SK-N-DZ (cell line): ENCODE measurements around the gene ABHD18.
"Not testable (repeated sequence)": the region's sequence is repeated elsewhere in the genome, so short reads cannot be mapped to it uniquely, and the experiment has no call there.

Experiments used
- DNase-seq: peaks from one replicate; pipeline ENCODE4 v3.0.0-alpha.2; 2015; ENCODE audit warnings: low spot score

Gene ABHD18

GRCh38 chr4:127988638-127989037 is 23.4 kb downstream of the ABHD18 start:
- no peak for DNase-seq

- no peak for DNase-seq
Measured at GRCh38 chr4:127993151-127993550, 27.9 kb downstream of the ABHD18 start.

- no peak for DNase-seq
Measured at GRCh38 chr4:127995776-127996175, 30.6 kb downstream of the ABHD18 start.

DNA sequence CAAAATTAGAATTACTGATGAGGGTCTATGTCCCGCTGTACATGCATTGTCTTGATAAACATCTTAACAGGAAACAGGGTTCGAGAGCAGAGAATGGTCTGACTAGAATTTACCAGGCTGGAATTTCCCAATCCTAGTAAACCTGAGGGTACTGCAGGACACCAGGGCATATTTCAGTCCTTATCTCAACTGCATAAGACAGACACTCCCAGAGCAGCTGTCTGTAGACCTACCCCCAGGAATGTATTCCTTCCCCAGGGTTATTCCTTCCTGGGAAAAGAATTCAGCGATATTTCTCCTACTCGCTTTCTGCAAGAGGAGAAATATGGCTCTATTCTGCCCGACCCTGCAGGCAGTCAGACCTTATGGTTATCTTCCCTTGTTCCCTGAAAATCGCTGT is 31.3 kb downstream of the ABHD18 start:
- DNase-seq = not testable (repeated sequence)

GRCh38 chr4:127997534-127998388 is 32.6 kb downstream of the ABHD18 start:
- peak; percentile 1 for DNase-seq

GRCh38 chr4:128006592-128006991 is 41.4 kb downstream of the ABHD18 start:
- no peak for DNase-seq

GRCh38 chr4:128009428-128009827 is 44.2 kb downstream of the ABHD18 start:
- DNase-seq = no peak

DNA sequence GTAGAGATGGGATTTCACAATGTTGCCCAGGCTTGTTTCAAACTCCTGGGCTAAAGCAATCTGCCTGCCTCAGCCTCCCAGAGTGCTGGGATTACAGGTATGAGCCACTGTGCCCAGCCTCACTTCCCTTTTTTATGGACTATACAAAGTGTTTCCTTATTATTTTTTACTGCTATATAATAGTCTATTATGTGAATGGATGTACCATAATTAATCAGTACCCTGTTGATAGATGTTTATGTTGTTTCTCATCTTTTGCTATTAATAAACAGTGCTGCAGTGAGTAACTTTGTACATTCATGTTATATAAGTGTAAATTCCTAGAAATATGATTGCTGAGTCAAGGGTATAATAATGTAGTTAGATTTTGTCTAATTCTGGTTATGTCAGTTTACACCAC is 60.1 kb downstream of the ABHD18 start:
- DNase-seq = no peak

DNA sequence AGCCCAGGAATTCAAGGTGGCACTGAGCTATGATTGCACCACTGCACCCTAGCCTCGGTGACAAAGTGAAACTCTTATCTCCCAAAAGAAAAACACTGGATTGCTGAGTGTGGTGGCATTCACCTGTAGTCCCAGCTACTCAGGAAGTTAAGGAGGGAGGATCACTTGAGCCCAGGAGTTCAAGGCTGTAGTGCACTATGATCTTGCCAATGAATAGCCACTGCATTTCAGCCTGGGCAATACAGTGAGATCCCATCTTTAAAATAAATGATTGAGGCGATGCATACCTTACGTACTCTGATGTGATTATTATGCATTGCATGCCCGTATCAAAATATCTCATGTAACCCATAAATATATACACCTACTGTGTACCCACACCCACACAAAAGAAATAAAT is 64.7 kb downstream of the ABHD18 start:
- no peak for DNase-seq

DNA sequence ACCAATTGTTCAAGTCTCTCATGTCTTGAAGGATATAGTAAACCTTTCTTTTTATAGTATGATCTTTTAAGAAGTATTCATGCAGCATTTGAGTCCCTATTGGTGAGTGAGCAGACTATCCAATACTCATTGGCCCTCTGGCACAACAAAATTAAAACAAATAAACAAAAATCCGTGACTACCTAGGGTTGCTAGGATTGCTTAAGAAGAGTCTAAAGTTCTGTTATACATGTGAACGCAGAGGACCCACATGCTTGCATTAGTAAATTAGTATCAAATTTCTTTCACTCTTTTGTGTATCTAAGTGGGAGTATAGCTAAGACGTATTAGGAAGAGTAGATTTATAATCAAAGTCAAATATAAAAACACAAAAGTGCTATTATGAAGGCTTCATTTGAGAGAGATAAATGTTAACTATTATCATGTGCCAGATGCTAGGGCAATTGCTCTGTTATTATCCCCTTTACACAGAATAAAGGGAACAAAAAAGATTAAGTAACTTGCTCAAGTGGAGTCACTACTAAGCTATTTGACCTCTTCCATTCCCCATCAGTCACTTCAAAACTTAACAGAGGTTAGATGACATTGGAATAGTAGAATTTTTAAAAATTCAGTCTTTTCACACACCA is 66.7 kb downstream of the ABHD18 start:
- DNase-seq = no peak

GRCh38 chr4:128039568-128039967 is 74.4 kb downstream of the ABHD18 start:
- no peak for DNase-seq

GRCh38 chr4:128047019-128047418 is 81.8 kb downstream of the ABHD18 start:
- DNase-seq = not testable (repeated sequence)

GRCh38 chr4:128047514-128047913 is 82.3 kb downstream of the ABHD18 start:
- DNase-seq = not testable (repeated sequence)

- DNase-seq = not testable (repeated sequence)
Measured at GRCh38 chr4:128051229-128051628, 86.0 kb downstream of the ABHD18 start.

DNA sequence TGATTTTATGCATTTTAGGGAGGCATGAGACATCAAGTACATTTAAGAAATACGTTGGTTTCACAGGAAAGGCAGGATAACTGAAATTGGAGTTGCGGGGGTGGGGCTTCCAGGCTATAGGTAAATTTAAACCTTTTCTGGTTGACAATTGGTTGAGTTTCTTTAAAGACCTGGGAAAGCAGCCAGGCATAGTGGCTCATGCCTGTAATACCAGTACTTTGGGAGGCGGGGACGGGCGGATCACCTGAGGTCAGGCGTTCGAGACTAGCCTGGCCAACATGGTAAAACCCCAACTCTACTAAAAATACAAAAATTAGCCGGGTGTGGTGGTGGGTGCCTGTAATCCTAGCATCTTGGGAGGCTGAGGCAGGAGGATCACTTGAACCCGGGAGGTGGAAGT is 89.7 kb downstream of the ABHD18 start:
- not testable (repeated sequence) for DNase-seq

- DNase-seq = not testable (repeated sequence)
Measured at GRCh38 chr4:128055441-128056206, 90.4 kb downstream of the ABHD18 start.

- no peak for DNase-seq
Measured at GRCh38 chr4:128056396-128056795, 91.2 kb downstream of the ABHD18 start.

DNA sequence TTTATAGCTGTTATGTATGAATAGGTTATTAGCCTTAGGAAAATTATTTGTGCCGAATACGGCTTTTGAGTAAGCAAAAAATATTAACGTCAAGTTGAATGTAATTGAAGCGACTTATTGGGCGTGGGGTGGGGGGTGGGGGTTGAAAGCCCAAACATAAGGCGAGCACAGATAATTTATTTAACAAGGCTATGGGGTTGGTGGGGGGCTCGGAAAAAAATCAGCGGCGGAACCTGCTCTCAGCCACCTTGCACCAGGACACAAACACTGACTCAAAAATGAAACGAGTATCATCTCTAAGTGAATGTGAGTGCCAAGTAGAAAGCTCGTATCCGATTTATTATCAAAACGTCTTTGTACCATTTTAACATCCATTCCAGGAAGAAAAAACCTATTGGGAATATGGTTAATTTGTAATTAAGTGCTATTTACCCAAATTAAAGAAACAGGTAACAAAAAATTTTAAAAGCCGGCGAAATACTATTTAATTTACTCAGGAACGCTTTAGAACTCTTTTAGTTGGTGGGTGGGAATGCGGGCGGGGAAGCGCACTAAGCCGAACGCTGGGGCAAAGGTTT is 95.0 kb downstream of the ABHD18 start:
- no peak for DNase-seq

DNA sequence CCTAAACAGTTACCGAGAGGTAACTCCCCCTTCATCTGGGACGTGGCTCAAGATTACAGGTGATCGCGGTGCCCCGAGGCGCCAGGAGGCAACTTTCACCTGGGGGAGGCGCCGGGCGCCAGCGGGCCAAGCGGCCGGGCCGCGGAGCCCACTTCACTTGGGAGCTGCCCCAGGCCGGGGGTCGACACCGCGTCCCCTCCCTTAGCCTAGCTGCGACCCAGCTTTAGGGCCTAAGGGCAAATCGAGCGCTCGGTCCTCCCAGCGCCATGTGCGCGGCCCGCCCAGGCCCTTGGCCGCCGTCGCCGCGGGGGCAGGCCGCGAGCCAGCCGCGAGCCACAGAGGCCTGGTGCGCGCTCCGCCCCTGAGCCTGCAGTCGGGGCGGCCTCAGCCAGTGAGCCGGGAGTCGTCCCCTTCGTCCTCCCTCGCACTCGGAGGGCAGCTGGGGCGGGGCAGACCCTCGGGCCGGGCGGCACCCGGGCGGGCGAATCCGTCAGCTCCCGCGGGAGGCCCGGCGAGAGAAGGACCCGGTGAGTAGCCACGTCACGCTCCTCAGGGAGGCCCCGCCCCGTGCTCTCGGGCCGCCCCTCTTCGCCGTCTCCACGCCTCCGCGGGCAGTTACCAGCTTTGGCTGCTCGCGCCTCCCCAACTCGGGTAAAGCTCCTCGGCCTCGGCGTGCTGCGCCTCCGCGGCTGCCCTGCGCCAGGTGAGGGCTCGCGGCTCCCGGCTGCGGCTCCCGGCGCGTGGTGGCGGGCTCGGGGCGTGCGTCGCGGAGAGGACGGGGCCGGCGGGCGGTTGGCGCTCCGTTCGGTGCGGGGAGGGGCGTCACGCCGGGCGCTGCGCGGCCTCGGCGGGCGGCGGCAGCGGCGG is 95.7 kb downstream of the ABHD18 start, which contains the start of gene LARP1B:
Gene LARP1B, plus strand, starts transcription at position 614 of the 867 bp plus-strand sequence. CDS start 13,640 bp downstream, outside the sequence.
- peak; percentile 95 for DNase-seq
